Right atrium auricular region (tissue), 2 donors: Measurements from ENCODE around the gene WFDC13. TPM values are rescaled to one million over a fixed set of nuclear protein-coding genes. Genes with fewer than 3 reads are reported as not detected.

Source experiments
- DNase-seq: peaks from one replicate; pipeline ENCODE4 v3.0.0-alpha.2; 2019; ENCODE audit warnings: low spot score
- H3K27ac ChIP-seq, 2 donors: fragments of 200-600 bp; sonication (generic); 1 replicate in 1 of 2; 2 replicates in 1 of 2; pipeline ENCODE4 v1.5.1; 2016 to 2019
- H3K27me3 ChIP-seq, 2 donors: fragments of 200-600 bp; sonication (generic); one replicate each; pipeline versions ENCODE4 v1.5.1 to v1.6.0; 2017 to 2019
- H3K36me3 ChIP-seq: fragments of 200-600 bp; sonication (generic); one replicate; pipeline ENCODE4 v1.5.1; 2016
- H3K4me1 ChIP-seq, 2 donors: fragments of 200-600 bp; sonication (generic); one replicate each; pipeline versions ENCODE4 v1.5.1 to v1.6.0; 2017 to 2019
- H3K4me3 ChIP-seq, 2 donors: fragments of 200-600 bp; sonication (generic); 1 replicate in 1 of 2; 2 replicates in 1 of 2; pipeline ENCODE4 v1.5.1; 2017 to 2019; ENCODE audit warnings: mild to moderate bottlenecking in 1 of 2, moderate library complexity in 1 of 2
- H3K9me3 ChIP-seq, 2 donors: fragments of 200-600 bp; sonication (generic); one replicate each; pipeline ENCODE4 v1.5.1; 2019
- microRNA-seq, 2 donors: library from miRNA; unstranded; fragments of <30 nt; microRNA quantifications; one replicate each; pipeline ENCODE4, GENCODE V29; 2016 to 2017; ENCODE audit warnings: borderline number of aligned reads in 2 of 2, borderline replicate concordance in 1 of 2
- total RNA-seq, 2 donors: library from RNA; depleted of rRNA; stranded (reverse); fragments of >200 nt; gene quantifications; one replicate each; pipeline ENCODE4 v1.1.0, GENCODE V29; 2016
- TF ChIP-seq, protein P1 (sequence below), 2 donors: fragments of 200-600 bp; sonication (generic); IDR thresholded peaks; one replicate each; pipeline ENCODE4 v1.5.1; 2019; ENCODE audit warnings: antibody characterized with exemption in 2 of 2

Gene WFDC13
- total RNA-seq, 2 donors from 2014 or later: not detected

DNA sequence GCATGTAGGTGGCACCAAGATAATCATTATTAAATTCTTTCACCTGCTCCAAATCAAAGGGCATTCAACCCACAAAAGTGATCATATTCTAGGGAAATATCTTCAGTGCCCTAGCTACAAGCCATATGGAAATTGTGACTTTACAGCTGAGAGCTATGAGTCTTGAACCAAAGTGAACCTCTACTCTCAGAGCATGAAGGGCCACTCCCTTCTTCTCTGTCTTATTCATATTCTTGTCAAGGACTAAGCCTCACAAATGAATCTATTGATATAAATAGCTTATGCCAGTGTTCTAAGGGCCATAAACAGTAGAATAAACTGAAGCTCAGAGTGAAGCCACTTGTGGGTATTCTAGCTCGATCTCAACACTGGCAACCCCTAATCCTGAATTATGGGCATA is 49.9 kb downstream of the WFDC13 start:
- Histone ChIP-seq H3K27me3 (no peaks in the 10 kb centered on the region), H3K4me1 (no peaks in the 10 kb centered on the region), H3K4me3 (no peak overlapping the region), H3K36me3 (no peaks in the 10 kb centered on the region), H3K27ac (no peak overlapping the region), H3K9me3 (peaks cover 0 to 4% of the 10 kb centered on the region in 2 donors)
- TF ChIP-seq, protein P1, sequence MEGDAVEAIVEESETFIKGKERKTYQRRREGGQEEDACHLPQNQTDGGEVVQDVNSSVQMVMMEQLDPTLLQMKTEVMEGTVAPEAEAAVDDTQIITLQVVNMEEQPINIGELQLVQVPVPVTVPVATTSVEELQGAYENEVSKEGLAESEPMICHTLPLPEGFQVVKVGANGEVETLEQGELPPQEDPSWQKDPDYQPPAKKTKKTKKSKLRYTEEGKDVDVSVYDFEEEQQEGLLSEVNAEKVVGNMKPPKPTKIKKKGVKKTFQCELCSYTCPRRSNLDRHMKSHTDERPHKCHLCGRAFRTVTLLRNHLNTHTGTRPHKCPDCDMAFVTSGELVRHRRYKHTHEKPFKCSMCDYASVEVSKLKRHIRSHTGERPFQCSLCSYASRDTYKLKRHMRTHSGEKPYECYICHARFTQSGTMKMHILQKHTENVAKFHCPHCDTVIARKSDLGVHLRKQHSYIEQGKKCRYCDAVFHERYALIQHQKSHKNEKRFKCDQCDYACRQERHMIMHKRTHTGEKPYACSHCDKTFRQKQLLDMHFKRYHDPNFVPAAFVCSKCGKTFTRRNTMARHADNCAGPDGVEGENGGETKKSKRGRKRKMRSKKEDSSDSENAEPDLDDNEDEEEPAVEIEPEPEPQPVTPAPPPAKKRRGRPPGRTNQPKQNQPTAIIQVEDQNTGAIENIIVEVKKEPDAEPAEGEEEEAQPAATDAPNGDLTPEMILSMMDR (IDR thresholded peaks at IDR 0.05): no peak
- no peak for DNase-seq

DNA sequence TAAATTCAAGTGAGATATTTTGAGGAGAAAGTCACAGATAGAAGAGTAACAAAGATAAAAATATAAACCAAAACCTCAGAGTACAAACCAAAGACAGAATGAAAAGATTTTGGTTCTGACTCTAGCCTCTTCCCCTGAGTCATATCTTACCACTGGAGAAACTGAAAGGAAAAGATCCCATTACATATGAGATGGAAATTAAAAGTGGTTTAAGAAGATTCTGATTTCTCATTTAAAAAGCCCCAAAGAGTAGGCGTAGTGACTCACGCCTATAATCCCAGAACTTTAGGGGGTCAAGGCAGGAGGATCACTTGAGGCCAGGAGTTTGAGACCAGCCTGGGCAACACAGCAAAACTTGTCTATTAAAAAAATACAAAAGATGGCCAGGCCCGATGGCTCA is 50.9 kb downstream of the WFDC13 start:
- Histone ChIP-seq H3K9me3 (peaks cover 0 to 4% of the 10 kb centered on the region in 2 donors), H3K36me3 (no peaks in the 10 kb centered on the region), H3K27ac (no peak overlapping the region), H3K4me1 (no peaks in the 10 kb centered on the region), H3K27me3 (no peaks in the 10 kb centered on the region), H3K4me3 (no peak overlapping the region)
- TF ChIP-seq, protein P1 (IDR thresholded peaks at IDR 0.05): no peak
- DNase-seq: no peak

DNA sequence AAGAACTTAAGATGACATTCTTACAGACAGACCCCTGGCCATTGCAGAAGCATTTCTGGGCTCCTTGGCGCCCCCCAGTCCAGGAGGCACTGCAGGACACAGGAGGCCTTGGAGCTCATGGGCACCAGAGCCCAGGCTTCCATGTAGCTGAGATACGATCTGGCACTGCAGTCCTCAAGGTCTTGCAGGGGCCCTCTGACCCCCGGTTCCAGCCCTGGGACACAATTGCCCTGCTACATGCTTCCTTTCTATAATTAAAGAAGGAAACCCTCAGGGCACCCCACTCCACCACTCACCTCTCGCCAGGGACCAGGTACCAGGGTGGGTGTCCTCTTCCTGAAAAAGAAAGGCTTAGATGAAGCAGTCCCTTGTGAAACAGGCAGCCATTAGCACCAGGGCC is 56.3 kb downstream of the WFDC13 start:
- Histone ChIP-seq H3K9me3 (peaks cover 0 to 4% of the 10 kb centered on the region in 2 donors), H3K4me3 (no peak overlapping the region), H3K4me1 (no peaks in the 10 kb centered on the region), H3K27me3 (no peaks in the 10 kb centered on the region), H3K36me3 (no peaks in the 10 kb centered on the region), H3K27ac (no peak overlapping the region)
- DNase-seq: no peak
- TF ChIP-seq, protein P1 (IDR thresholded peaks at IDR 0.05): no peak

Small RNAs within 50 kb of the gene (microRNA-seq; reads per million reads assigned to microRNA genes)
- 0.71 to 4.9 reads per million in 2 donors for gene MIR3617

Other genes starting within 250 kb of the WFDC13 start
- 10 to 100 TPM in 1 of 2 donors, not detected in 1; 12.4 TPM for gene WFDC2, start 232.3 kb upstream of the WFDC13 start, total RNA-seq
- gene SPINT3, start 186.4 kb upstream of the WFDC13 start, total RNA-seq: not detected
- not detected for gene WFDC6, start 162.6 kb upstream of the WFDC13 start, total RNA-seq
- not detected for gene EPPIN, start 154.6 kb upstream of the WFDC13 start, total RNA-seq
- not detected for gene WFDC8, start 122.8 kb upstream of the WFDC13 start, total RNA-seq
- gene WFDC10A, start 72.3 kb upstream of the WFDC13 start, total RNA-seq: not detected
- gene WFDC9, start 70.8 kb upstream of the WFDC13 start, total RNA-seq: not detected
- not detected for gene WFDC11, start 31.8 kb upstream of the WFDC13 start, total RNA-seq
- not detected for gene WFDC10B, start 3.0 kb downstream of the WFDC13 start, total RNA-seq
- not detected for gene SPINT4, start 20.3 kb downstream of the WFDC13 start, total RNA-seq
- gene WFDC3, start 89.8 kb downstream of the WFDC13 start, total RNA-seq: under 1 TPM in 1 of 2 donors, not detected in 1; 0.75 TPM
- gene DNTTIP1, start 89.9 kb downstream of the WFDC13 start, total RNA-seq: 10 to 100 TPM; 13.2 to 21.6 TPM
- gene UBE2C, start 110.6 kb downstream of the WFDC13 start, total RNA-seq: 1 to 10 TPM; 1.4 to 4.9 TPM
- under 1 TPM in 1 of 2 donors, not detected in 1; 0.51 TPM for gene TNNC2, start 125.3 kb downstream of the WFDC13 start, total RNA-seq
- 10 to 100 TPM; 43.5 to 54.7 TPM for gene SNX21, start 131.8 kb downstream of the WFDC13 start, total RNA-seq
- gene ACOT8, start 155.4 kb downstream of the WFDC13 start, total RNA-seq: 10 to 100 TPM; 39.9 to 40.9 TPM
- 1 to 10 TPM; 2.4 to 3.7 TPM for gene ZSWIM3, start 155.6 kb downstream of the WFDC13 start, total RNA-seq
- gene ZSWIM1, start 179.2 kb downstream of the WFDC13 start, total RNA-seq: 10 to 100 TPM in 1 of 2 donors, 1 to 10 TPM in 1; 9.8 to 13.8 TPM
- 1 to 10 TPM; 1.1 to 1.4 TPM for gene SPATA25, start 185.6 kb downstream of the WFDC13 start, total RNA-seq
- 1 to 10 TPM; 8.7 to 8.8 TPM for gene NEURL2, start 189.2 kb downstream of the WFDC13 start, total RNA-seq
- 100 to 1,000 TPM in 1 of 2 donors, 10 to 100 TPM in 1; 83.8 to 116 TPM for gene CTSA, start 189.3 kb downstream of the WFDC13 start, total RNA-seq
- gene PLTP, start 210.1 kb downstream of the WFDC13 start, total RNA-seq: 100 to 1,000 TPM in 1 of 2 donors, 10 to 100 TPM in 1; 53.6 to 221 TPM
- 10 to 100 TPM; 21.1 to 39.8 TPM for gene PCIF1, start 232.6 kb downstream of the WFDC13 start, total RNA-seq